H9 (cell line): ENCODE results near the gene PCDHA4. TPM values are rescaled to one million over a fixed set of nuclear protein-coding genes. Genes with fewer than 3 reads are reported as not detected.
"Not testable (repeated sequence)": the region's sequence is repeated elsewhere in the genome, so short reads cannot be mapped to it uniquely, and the experiment has no call there.

Experiments
- DNase-seq: peaks from one replicate; pipeline ENCODE4 v3.0.0-alpha.2; 2017
- H2AFZ ChIP-seq: one replicate; pipeline ENCODE4 v1.6.1; 2013; ENCODE audit warnings: mild to moderate bottlenecking, low read length, control low read depth, moderate library complexity
- H2AK5ac ChIP-seq: 2 replicates; pipeline ENCODE4 v1.6.1; 2013; ENCODE audit warnings: low read length, control low read depth, mixed read lengths; ENCODE audit not compliant: insufficient read length
- H2BK120ac ChIP-seq: one replicate; pipeline ENCODE4 v1.6.1; 2013; ENCODE audit warnings: low read depth, mild to moderate bottlenecking, low read length, control low read depth, inconsistent platforms; ENCODE audit not compliant: poor library complexity, severe bottlenecking
- H2BK12ac ChIP-seq: 2 replicates; pipeline ENCODE4 v1.6.1; 2013; ENCODE audit warnings: low read length, control low read depth, mixed read lengths, low read depth; ENCODE audit not compliant: insufficient read length
- H2BK15ac ChIP-seq: 2 replicates; pipeline ENCODE4 v1.6.1; 2013; ENCODE audit warnings: low read depth, low read length, control low read depth
- H2BK20ac ChIP-seq: one replicate; pipeline ENCODE4 v1.6.1; 2013; ENCODE audit warnings: low read depth, mild to moderate bottlenecking, low read length, control low read depth, inconsistent platforms; ENCODE audit not compliant: poor library complexity, severe bottlenecking
- H2BK5ac ChIP-seq: 2 replicates; pipeline ENCODE4 v1.6.1; 2013; ENCODE audit warnings: low read length, control low read depth, mixed read lengths; ENCODE audit not compliant: insufficient read length
- H3K14ac ChIP-seq: 2 replicates; pipeline ENCODE4 v1.6.1; 2013; ENCODE audit warnings: low read length, control low read depth; ENCODE audit not compliant: insufficient read depth
- H3K18ac ChIP-seq: 2 replicates; pipeline ENCODE4 v1.6.1; 2013; ENCODE audit warnings: low read depth, mild to moderate bottlenecking, mixed read lengths, low read length, control low read depth; ENCODE audit not compliant: insufficient read length
- H3K23ac ChIP-seq: 2 replicates; pipeline ENCODE4 v1.6.1; 2013; ENCODE audit warnings: low read length, control low read depth, mixed read lengths, low read depth; ENCODE audit not compliant: insufficient read length
- H3K23me2 ChIP-seq: 2 replicates; pipeline ENCODE4 v1.6.1; 2013; ENCODE audit warnings: low read depth, mild to moderate bottlenecking, mixed read lengths, low read length, control low read depth; ENCODE audit not compliant: insufficient read length, poor library complexity, severe bottlenecking
- H3K27ac ChIP-seq: 2 replicates; pipeline ENCODE4 v1.5.1; 2013; ENCODE audit warnings: low read length, control low read depth, mixed read lengths, low read depth; ENCODE audit not compliant: insufficient read length
- H3K27me3 ChIP-seq: 2 replicates; pipeline ENCODE4 v1.6.1; 2013; ENCODE audit warnings: low read length, control low read depth, inconsistent platforms; ENCODE audit not compliant: insufficient read depth
- H3K4ac ChIP-seq: 2 replicates; pipeline ENCODE4 v1.6.1; 2013; ENCODE audit warnings: low read depth, mild to moderate bottlenecking, control low read depth, inconsistent platforms, low read length, moderate library complexity
- H3K4me1 ChIP-seq: 2 replicates; pipeline ENCODE4 v1.6.1; 2013; ENCODE audit warnings: low read length, control low read depth, inconsistent platforms; ENCODE audit not compliant: insufficient read depth
- H3K4me2 ChIP-seq: 2 replicates; pipeline ENCODE4 v1.6.1; 2013; ENCODE audit warnings: low read length, control low read depth, mixed read lengths; ENCODE audit not compliant: insufficient read length, insufficient read depth
- H3K56ac ChIP-seq: 2 replicates; pipeline ENCODE4 v1.6.1; 2013; ENCODE audit warnings: low read depth, mild to moderate bottlenecking, mixed read lengths, low read length, control low read depth; ENCODE audit not compliant: insufficient read length
- H3K79me1 ChIP-seq: 2 replicates; pipeline ENCODE4 v1.6.1; 2013; ENCODE audit warnings: low read depth, mild to moderate bottlenecking, moderate library complexity, low read length, control low read depth, inconsistent platforms; ENCODE audit not compliant: insufficient read depth, poor library complexity, severe bottlenecking
- H3K79me2 ChIP-seq: 2 replicates; pipeline ENCODE4 v1.6.1; 2013; ENCODE audit warnings: low read length, control low read depth, inconsistent platforms; ENCODE audit not compliant: insufficient read depth
- H3K9ac ChIP-seq: 2 replicates; pipeline ENCODE4 v1.6.1; 2013; ENCODE audit warnings: low read length, control low read depth, mixed read lengths; ENCODE audit not compliant: insufficient read length; ENCODE audit errors: extremely low read depth
- H3K9me3 ChIP-seq: one replicate; pipeline ENCODE4 v1.6.1; 2013; ENCODE audit warnings: low read depth, low read length, inconsistent platforms; ENCODE audit not compliant: control insufficient read depth
- H3T11ph ChIP-seq: one replicate; pipeline ENCODE4 v1.6.1; 2013; ENCODE audit warnings: mild to moderate bottlenecking, low read length, control low read depth, inconsistent platforms
- H4K20me1 ChIP-seq: one replicate; pipeline ENCODE4 v1.6.1; 2013; ENCODE audit not compliant: control insufficient read depth, insufficient read length, insufficient read depth
- H4K5ac ChIP-seq: 2 replicates; pipeline ENCODE4 v1.6.1; 2013; ENCODE audit warnings: low read depth, mild to moderate bottlenecking, mixed read lengths, low read length, control low read depth; ENCODE audit not compliant: insufficient read length
- H4K8ac ChIP-seq: replicated peaks from 2 replicates; pipeline ENCODE4 v1.6.1; 2013; ENCODE audit warnings: low read length, control low read depth, mixed read lengths, low read depth; ENCODE audit not compliant: insufficient read length
- H4K91ac ChIP-seq: 2 replicates; pipeline ENCODE4 v1.6.1; 2013; ENCODE audit warnings: low read depth, mild to moderate bottlenecking, moderate library complexity, mixed read lengths, low read length, control low read depth; ENCODE audit not compliant: insufficient read length
- H3K27ac Mint-ChIP-seq, 3 experiments: 2 replicates in 2 of 3; 3 replicates in 1 of 3; pipeline ENCODE4 v1.8.0; 2020 to 2021; ENCODE audit warnings: mixed read lengths in 3 of 3, mild to moderate bottlenecking in 1 of 3, moderate library complexity in 1 of 3
- H3K27me3 Mint-ChIP-seq: 2 replicates; pipeline ENCODE4 v1.8.0; 2021; ENCODE audit warnings: low read depth, mild to moderate bottlenecking, moderate library complexity, mixed read lengths
- H3K36me3 Mint-ChIP-seq, 3 experiments: 2 replicates in 2 of 3; 3 replicates in 1 of 3; pipeline ENCODE4 v1.8.0; 2020 to 2021; ENCODE audit warnings: low read depth in 3 of 3, mixed read lengths in 3 of 3; ENCODE audit not compliant: insufficient read depth in 1 of 3
- H3K4me1 Mint-ChIP-seq, 2 experiments: 2 replicates each; pipeline ENCODE4 v1.8.0; 2020; ENCODE audit warnings: mixed read lengths in 2 of 2
- H3K4me3 Mint-ChIP-seq, 2 experiments: 2 replicates in 1 of 2; 3 replicates in 1 of 2; pipeline ENCODE4 v1.8.0; 2020 to 2021; ENCODE audit warnings: mild to moderate bottlenecking in 2 of 2, mixed read lengths in 2 of 2, moderate library complexity in 1 of 2
- H3K9me3 Mint-ChIP-seq, 2 experiments: 2 replicates in 1 of 2; 3 replicates in 1 of 2; pipeline ENCODE4 v1.8.0; 2020; ENCODE audit warnings: mild to moderate bottlenecking in 2 of 2, mixed read lengths in 2 of 2, moderate library complexity in 1 of 2
- CTCF ChIP-seq: fragments of 200-600 bp; sonication (generic); conservative IDR thresholded peaks from 3 replicates; pipeline ENCODE4 v1.8.0; 2021; ENCODE audit warnings: antibody characterized with exemption, mild to moderate bottlenecking
- whole genome bisulfite sequencing: extraction: QIAGEN DNeasy Blood & Tissue Kit; methylation state at CpG from one replicate; pipeline ENCODE4 v1.1.7; 2013; ENCODE audit warnings: missing lambda C conversion rate, low lambda C conversion rate, mixed read lengths; ENCODE audit not compliant: insufficient read length; ENCODE audit errors: extremely low coverage; 5-methylcytosine and 5-hydroxymethylcytosine counted together
- total RNA-seq: library from RNA; stranded (reverse); gene quantifications from 2 replicates; pipeline ENCODE4 v1.2.1, GENCODE V29; 2021

PCDHA4 gene
- total RNA-seq, 1 experiment from 2014 or later = 3.5 TPM

DNA sequence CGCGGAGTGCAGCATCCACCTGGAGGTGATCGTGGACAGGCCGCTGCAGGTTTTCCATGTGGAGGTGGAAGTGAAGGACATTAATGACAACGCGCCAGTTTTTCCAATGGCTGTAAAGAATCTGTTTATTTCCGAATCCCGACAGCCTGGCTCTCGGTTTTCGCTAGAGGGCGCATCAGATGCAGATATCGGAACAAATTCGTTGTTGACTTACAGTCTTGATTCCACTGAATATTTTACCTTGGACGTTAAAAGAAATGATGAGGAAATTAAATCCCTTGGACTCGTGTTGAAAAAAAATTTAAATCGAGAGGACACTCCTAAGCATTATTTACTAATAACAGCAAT is 5.4 kb upstream of the PCDHA4 start:
- no peaks in the 10 kb centered on the region for H3K23me2 ChIP-seq

GRCh38 chr5:140802381-140802780 is 4.5 kb upstream of the PCDHA4 start:
- no CpG with 5 or more reads among the region's 45 CpGs for WGBS
- H4K8ac ChIP-seq, H3K27ac Mint-ChIP-seq, H4K91ac ChIP-seq, H3T11ph ChIP-seq, H3K4me1 Mint-ChIP-seq, H2BK15ac ChIP-seq, H3K9ac ChIP-seq, H3K23ac ChIP-seq, DNase-seq, H3K27me3 ChIP-seq, H2BK12ac ChIP-seq, H3K4ac ChIP-seq, H3K4me2 ChIP-seq, H3K4me3 Mint-ChIP-seq, H3K27me3 Mint-ChIP-seq, H3K18ac ChIP-seq, H3K4me1 ChIP-seq, H2AFZ ChIP-seq, H3K79me2 ChIP-seq, H2AK5ac ChIP-seq, H3K56ac ChIP-seq, H4K20me1 ChIP-seq, H2BK5ac ChIP-seq, H2BK20ac ChIP-seq, H2BK120ac ChIP-seq, H3K14ac ChIP-seq, H3K79me1 ChIP-seq, H3K23me2 ChIP-seq, H3K27ac ChIP-seq, H3K9me3 ChIP-seq, H4K5ac ChIP-seq: not testable (repeated sequence)
- Mint-ChIP-seq H3K9me3 (peaks cover 43 to 50% of the 10 kb centered on the region in 2 experiments), H3K36me3 (peaks cover 8 to 40% (median 32%) of the 10 kb centered on the region in 3 experiments)

More for the DNA sequence above, 5.4 kb upstream of the PCDHA4 start:
- Histone ChIP-seq H3K18ac (no peak overlapping the region), H2AK5ac (no peak overlapping the region), H4K5ac (no peak overlapping the region), H4K20me1 (no peaks in the 10 kb centered on the region), H3T11ph (no peak overlapping the region), H3K4ac (no peak overlapping the region), H3K9ac (no peak overlapping the region), H3K23ac (no peak overlapping the region), H3K27me3 (no peaks in the 10 kb centered on the region), H4K8ac (no peak overlapping the region), H2AFZ (no peak overlapping the region), H2BK15ac (no peak overlapping the region), H3K9me3 (no peaks in the 10 kb centered on the region), H2BK120ac (no peak overlapping the region), H3K4me1 (no peaks in the 10 kb centered on the region), H3K14ac (no peak overlapping the region), H2BK5ac (no peak overlapping the region), H2BK20ac (no peak overlapping the region), H3K27ac (no peak overlapping the region), H4K91ac (no peak overlapping the region), H3K79me2 (no peaks in the 10 kb centered on the region), H2BK12ac (no peak overlapping the region), H3K56ac (no peak overlapping the region), H3K79me1 (no peaks in the 10 kb centered on the region), H3K4me2 (no peak overlapping the region)
- TF ChIP-seq CTCF = peak; percentile 17; the same call in 2 of the 3 replicates
- H3K9me3 Mint-ChIP-seq = peaks cover 48 to 50% of the 10 kb centered on the region in 2 experiments
- peaks cover 8 to 44% (median 31%) of the 10 kb centered on the region in 3 experiments for H3K36me3 Mint-ChIP-seq
- DNase-seq = no peak
- no peak overlapping the region for H3K27ac Mint-ChIP-seq
- H3K4me1 Mint-ChIP-seq = no peaks in the 10 kb centered on the region
- H3K27me3 Mint-ChIP-seq = no peaks in the 10 kb centered on the region
- no peak overlapping the region for H3K4me3 Mint-ChIP-seq
- WGBS = no CpG with 5 or more reads among the region's 16 CpGs
